Cardiac septum (tissue), 1 donor: ENCODE data around the gene CHERP. TPM values are rescaled to one million over a fixed set of nuclear protein-coding genes. Genes with fewer than 3 reads are reported as not detected.
"Not testable (repeated sequence)": the region's sequence is repeated elsewhere in the genome, so short reads cannot be mapped to it uniquely, and the experiment has no call there.

Experiments
- DNase-seq: peaks from one replicate; pipeline ENCODE4 v3.0.0-alpha.2; 2020; ENCODE audit warnings: low spot score
- intact Hi-C: fragments of 100-400 bp; cut with DNase I; formaldehyde crosslinking; loops from one replicate; pipeline ENCODE4 v1.14.0; 2022
- total RNA-seq: library from RNA; stranded (reverse); fragmentation: NEBNext Ultra II Directional; extraction: Animal tissue kit (Norgen Biotek cat#: 25700); gene quantifications from one replicate; pipeline ENCODE4 v1.2.1, GENCODE V29; 2021
- donor health status: DM: no; HTN: no; CAD: no.

CHERP gene
- total RNA-seq, 1 donor from 2014 or later = 23.7 TPM

- no peak for DNase-seq
- intact Hi-C loops = no loop called here
Observed at GRCh38 chr19:16524991-16525734, 17.1 kb downstream of the CHERP start.

DNA sequence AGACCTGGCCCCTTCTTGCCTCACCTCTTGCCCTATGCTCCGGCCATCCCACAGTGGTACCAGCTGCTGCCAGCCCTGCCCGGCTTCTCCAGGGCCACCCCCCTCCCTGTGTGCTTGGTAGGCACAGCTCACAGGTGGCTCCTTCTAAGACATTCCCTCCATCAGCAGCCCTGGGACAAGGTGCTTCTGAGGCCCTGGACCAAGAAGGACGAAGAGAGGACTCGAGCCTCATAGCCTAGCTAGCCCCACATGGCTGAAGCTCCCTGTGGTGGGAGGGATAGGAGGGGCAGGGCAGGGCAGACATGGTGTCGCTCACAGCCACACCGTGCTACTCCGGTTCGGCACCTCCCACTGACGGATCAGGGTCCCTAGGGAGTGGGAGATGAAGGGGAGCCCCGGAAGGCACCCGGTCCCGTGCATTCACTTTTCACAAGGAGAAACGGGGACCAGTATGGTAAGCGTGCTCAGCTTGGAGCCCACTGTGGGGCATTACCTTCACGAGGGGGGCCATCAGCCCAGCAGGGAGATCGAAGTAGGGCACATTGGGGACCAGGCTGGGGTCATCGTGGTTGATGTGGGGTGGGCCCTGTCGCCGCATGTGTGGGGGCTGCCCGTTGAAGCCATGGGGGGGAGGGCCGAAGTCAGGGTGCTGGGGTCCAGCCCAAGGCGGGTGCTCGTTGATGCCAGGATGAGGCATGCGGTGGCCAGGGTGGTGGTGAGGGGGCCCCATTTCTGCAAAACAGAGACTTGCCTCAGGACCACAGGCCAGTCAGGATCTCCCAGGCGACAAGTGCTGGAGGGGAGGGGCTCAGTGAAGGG lies 19.5 kb downstream of the CHERP start:
- no peak for DNase-seq
- intact Hi-C loops = no loop called here

GRCh38 chr19:16521715-16522289 lies 20.4 kb downstream of the CHERP start:
- DNase-seq = no peak
- intact Hi-C loops = no loop called here

- no peak for DNase-seq
- intact Hi-C loops = no loop called here
Observed at GRCh38 chr19:16520986-16521624, 21.1 kb downstream of the CHERP start.

DNA sequence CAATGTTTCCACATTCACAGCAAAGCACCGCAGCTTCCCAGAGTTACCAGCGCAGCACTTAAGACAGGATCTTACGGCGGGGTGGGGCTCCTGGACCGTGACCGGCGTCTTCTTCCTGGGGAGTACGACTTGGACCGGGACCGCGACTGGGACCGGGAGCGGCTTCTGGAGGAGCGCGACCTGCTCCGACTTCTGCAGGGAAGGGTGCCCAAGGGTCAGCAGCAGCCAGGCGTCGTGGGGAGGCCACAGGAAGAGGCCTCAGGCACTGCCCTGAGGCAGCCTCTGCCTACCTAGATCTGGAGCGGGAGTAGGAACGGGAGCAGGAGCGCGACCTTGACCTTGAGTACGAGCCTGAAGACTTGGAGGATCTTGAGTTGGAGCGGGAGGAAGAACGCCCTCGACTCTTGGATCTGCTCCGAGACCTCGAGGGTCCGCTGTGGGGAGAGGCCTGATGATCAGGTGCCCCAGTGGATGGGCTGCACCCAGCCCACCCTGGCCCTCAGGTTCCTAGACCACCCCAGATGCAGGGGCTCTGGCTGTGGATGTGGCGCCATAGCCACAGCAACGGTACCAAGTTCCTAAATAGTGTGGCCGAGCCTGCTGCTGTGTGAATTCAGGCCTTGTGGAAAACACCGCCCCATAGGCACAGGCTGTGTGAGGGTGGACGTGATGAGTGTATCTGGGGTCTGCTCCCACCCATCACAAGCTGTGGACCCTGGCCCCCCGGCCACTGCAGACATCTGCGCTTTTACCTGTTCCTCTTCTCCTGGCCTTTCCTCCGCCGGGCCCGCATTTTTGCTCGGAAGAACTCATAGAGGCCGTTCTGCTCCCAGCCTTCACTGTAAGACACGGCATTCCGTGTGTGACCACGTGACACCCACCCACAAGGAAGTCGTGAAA lies 21.9 kb downstream of the CHERP start:
- intact Hi-C loops = no loop called here
- no peak for DNase-seq

DNA sequence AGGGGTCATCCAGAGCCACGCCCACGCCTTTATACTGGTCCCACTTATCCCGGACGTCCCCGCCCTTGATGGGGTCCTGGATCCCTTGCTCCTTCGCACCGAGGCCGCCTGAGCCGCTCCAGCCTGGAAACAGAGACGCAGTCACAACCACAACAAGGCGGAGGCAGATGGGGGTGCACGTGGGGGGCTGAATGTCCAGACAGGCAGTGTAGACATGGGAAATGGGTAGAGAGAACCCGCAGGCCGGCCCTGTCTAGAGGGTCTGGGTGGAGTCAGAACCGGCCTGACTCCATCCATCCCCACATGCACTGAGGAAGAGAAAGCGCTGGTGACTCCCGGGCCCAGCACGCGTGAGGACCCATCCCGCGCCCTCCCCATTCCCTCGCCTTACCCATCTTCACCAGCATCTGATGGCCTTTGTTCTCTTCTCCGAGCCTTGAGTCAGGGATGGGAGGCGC lies 23.0 kb downstream of the CHERP start:
- intact Hi-C loops = no loop called here
- no peak for DNase-seq

DNA sequence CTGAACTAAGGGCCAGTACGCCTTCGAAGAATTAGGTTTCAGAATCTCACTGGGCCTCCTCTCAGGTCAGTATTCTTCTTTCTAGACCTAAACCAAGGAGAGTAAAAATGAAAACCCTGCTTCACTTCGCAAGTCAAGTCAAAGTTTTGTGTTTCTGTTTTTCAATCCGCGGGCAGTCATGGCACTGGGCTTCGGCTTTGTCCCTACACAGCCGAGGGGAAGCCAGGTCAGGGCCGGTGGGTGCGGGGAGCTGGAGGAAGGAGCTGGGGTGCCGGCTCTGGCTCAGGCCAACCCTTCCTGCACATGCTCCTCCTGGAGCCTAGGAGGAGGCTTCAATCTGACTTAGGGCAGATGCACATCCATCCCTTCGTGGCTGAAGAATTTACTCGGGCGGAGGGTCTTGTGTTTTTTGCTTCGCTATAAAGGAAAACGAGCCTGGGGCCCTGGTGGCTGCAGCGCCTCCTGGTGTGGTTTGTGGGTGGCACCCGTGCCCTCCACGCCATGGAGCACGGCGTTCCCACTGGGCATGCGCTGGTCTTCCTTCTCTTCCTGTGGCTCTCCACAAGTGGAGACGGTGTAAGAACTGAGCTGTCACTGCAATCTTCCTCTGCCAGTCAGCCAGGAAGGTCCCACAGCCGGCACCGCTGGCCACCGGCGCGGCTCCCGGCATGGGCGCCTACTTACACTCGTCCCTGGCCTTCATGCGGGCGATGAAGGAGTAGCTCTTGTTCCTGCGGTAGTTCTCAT lies 23.6 kb downstream of the CHERP start:
- intact Hi-C loops = no loop called here
- DNase-seq = no peak

DNA sequence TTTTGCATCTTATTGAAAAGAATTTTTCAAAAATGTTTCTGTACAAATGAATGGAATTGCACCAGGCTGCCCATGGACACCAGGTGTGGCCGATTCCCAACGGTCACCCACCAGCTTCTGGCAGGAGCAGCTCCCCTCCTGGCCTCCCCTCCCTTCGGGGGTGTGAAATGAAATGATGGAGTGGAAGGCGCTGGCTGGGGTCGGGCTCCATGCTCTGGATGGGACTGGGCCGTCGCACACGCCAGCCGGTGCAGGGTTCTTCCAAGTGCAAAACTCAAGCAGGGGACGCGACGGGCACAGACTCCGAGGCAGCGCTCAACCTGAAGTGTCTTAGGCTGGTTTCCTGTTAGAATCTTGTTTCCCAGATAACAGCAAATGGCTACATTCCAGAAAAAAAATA lies 24.2 kb downstream of the CHERP start:
- no peak for DNase-seq
- intact Hi-C loops = no loop called here

DNA sequence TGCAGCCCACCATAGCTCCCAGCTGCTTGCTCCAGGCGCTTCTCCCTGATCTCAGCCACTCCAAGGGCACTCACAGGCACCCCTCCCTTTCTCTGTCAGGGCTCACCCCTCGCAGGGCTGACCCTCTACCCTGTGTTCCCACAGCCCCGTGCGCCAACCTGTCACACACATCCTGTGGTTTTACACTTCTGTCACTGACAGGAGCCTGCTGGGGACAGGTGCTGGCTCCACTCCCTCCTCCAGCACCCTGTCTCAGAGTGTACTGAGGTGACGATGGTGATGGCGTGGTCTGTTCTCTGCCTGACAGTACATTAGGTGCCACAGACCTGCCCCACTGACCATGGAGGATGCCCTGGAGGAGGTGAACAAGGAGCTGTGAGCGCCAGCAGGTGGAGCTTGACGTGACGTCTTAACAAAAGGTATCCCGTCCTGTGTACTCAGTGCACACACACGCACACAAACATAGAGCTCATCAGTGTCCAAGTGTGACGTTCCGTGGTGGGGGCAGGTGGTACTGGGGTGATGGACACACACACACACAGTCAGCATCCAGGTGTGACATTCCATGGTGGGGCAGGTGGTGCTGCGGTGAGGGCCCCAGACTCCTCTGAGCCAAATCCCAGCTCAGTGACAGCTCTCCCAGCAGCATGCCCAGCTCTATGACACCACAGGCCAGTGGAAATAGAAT lies 25.2 kb downstream of the CHERP start:
- intact Hi-C loops = no loop called here
- DNase-seq = no peak

DNA sequence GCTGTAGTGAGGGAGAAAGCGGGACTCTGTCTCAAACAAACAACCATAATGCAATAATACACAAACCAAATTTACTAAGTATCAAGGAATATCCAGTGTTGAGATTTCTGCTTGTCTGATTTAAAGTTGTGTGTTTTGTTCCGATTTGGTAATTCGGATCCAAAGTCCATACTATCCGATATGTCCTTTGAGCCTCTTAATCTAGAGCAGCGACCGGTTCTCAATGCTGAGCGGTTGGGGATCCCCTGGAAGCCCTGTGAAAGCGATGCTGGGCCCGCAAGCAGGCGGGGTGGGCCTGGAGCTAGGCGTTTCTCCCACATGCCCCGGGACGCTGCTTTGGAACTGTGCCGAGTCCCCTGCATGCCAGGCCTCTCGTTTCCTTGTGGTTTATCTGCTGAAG lies 25.9 kb downstream of the CHERP start:
- intact Hi-C loops = no loop called here
- no peak for DNase-seq

- DNase-seq = no peak
- intact Hi-C loops = no loop called here
Observed at GRCh38 chr19:16514383-16515019, 27.7 kb downstream of the CHERP start.

DNA sequence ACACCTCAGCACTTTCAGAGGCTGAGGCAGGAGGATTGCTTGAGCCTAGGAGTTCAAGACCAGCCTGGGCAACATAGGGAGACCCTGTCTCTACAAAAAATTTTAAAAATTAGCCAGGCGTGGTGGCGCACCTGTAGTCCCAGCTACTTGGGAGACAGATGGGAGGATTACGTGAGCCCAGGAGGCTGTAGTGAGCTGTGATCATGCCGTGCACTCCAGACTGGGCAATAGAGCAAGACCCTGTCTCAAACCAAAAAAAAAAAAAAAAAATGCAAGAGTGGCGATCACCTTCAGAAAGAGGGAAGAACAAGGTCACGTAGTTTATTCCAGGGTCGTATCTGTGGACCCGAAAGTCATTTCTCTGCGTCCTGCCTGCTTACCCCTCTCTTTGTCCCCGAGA lies 29.6 kb downstream of the CHERP start:
- DNase-seq, intact Hi-C loops: not testable (repeated sequence)

GRCh38 chr19:16509141-16510061 lies 32.8 kb downstream of the CHERP start:
- no peak for DNase-seq
- intact Hi-C loops = no loop called here

GRCh38 chr19:16508546-16508945 lies 33.7 kb downstream of the CHERP start:
- DNase-seq = no peak
- intact Hi-C loops = no loop called here

- intact Hi-C loops = no loop called here
- no peak for DNase-seq
Observed at GRCh38 chr19:16506961-16507360, 35.3 kb downstream of the CHERP start.

GRCh38 chr19:16506161-16506560 lies 36.1 kb downstream of the CHERP start:
- intact Hi-C loops, DNase-seq: not testable (repeated sequence)
